ENCODE measurements around the gene APOC1.
"Not testable (repeated sequence)": the region's sequence is repeated elsewhere in the genome, so short reads cannot be mapped to it uniquely, and the experiment has no call there.

The APOC1 gene

GRCh38 chr19:44914433-44915206, at the start of gene APOC1:
Gene APOC1 (plus strand): TSS chr19:44914608. CDS start chr19:44914892, 284 bp downstream.
- in situ Hi-C loops (cut with MboI; ENCODE audit: low sequenced_read_pairs): loop anchor here (5.0 kb wide), 1 partner anchor 33 kb away; the partner anchor contains the start of gene APOC2

GRCh38 chr19:44865196-44865767, 49.1 kb upstream of the APOC1 start:
- in situ Hi-C loops (cut with MboI; ENCODE audit: low sequenced_read_pairs): no loop called here

GRCh38 chr19:44866664-44867063, 47.7 kb upstream of the APOC1 start:
- in situ Hi-C loops (cut with MboI; ENCODE audit: low sequenced_read_pairs): no loop called here

- in situ Hi-C loops (cut with MboI; ENCODE audit: low sequenced_read_pairs): no loop called here
Measured at GRCh38 chr19:44867578-44867977, 46.8 kb upstream of the APOC1 start.

- in situ Hi-C loops (cut with MboI; ENCODE audit: low sequenced_read_pairs): no loop called here
Measured at GRCh38 chr19:44869733-44870470, 44.5 kb upstream of the APOC1 start.

GRCh38 chr19:44871809-44872208, 42.6 kb upstream of the APOC1 start:
- in situ Hi-C loops (cut with MboI; ENCODE audit: low sequenced_read_pairs): no loop called here

GRCh38 chr19:44872661-44873060, 41.7 kb upstream of the APOC1 start:
- in situ Hi-C loops (cut with MboI; ENCODE audit: low sequenced_read_pairs): no loop called here

- in situ Hi-C loops (cut with MboI; ENCODE audit: low sequenced_read_pairs): no loop called here
Measured at GRCh38 chr19:44874317-44874716, 40.1 kb upstream of the APOC1 start.

GRCh38 chr19:44875666-44876451, 38.5 kb upstream of the APOC1 start:
- in situ Hi-C loops (cut with MboI; ENCODE audit: low sequenced_read_pairs): no loop called here

GRCh38 chr19:44876930-44877535, 37.4 kb upstream of the APOC1 start:
- in situ Hi-C loops (cut with MboI; ENCODE audit: low sequenced_read_pairs): no loop called here

GRCh38 chr19:44878120-44878865, 36.1 kb upstream of the APOC1 start:
- in situ Hi-C loops (cut with MboI; ENCODE audit: low sequenced_read_pairs): no loop called here

GRCh38 chr19:44879309-44880065, 34.9 kb upstream of the APOC1 start:
- in situ Hi-C loops (cut with MboI; ENCODE audit: low sequenced_read_pairs): no loop called here

- in situ Hi-C loops (cut with MboI; ENCODE audit: low sequenced_read_pairs): no loop called here
Measured at GRCh38 chr19:44882063-44882462, 32.3 kb upstream of the APOC1 start.

GRCh38 chr19:44882619-44883397, 31.6 kb upstream of the APOC1 start:
- in situ Hi-C loops (cut with MboI; ENCODE audit: low sequenced_read_pairs): not testable (repeated sequence)

GRCh38 chr19:44883922-44884321, 30.5 kb upstream of the APOC1 start:
- in situ Hi-C loops (cut with MboI; ENCODE audit: low sequenced_read_pairs): no loop called here

- in situ Hi-C loops (cut with MboI; ENCODE audit: low sequenced_read_pairs): no loop called here
Measured at GRCh38 chr19:44884566-44884965, 29.8 kb upstream of the APOC1 start.

- in situ Hi-C loops (cut with MboI; ENCODE audit: low sequenced_read_pairs): no loop called here
Measured at GRCh38 chr19:44886141-44886540, 28.3 kb upstream of the APOC1 start.

- in situ Hi-C loops (cut with MboI; ENCODE audit: low sequenced_read_pairs): no loop called here
Measured at GRCh38 chr19:44887648-44888047, 26.8 kb upstream of the APOC1 start.

Data from HL-60/S4 (cell line).